ENCODE measurements around the gene RIPOR2. TPM values are rescaled to one million over a fixed set of nuclear protein-coding genes. Genes with fewer than 3 reads are reported as not detected.

Gene RIPOR2
- total and polyA plus RNA-seq, 2 experiments from 2014 or later, result 9.5 to 22.5 TPM

GRCh38 chr6:24969343-24969860, 33.6 kb upstream of the RIPOR2 start (continued):
- TF ChIP-seq REST (IDR thresholded peaks at IDR 0.05; ENCODE audit: unreplicated experiment) (no peak), ZNF114 (CRISPR knock-in tag; IDR thresholded peaks at IDR 0.05) (no peak), NANOG (IDR thresholded peaks at IDR 0.05; ENCODE audit: borderline replicate concordance) (no peak), POLR2AphosphoS5 (IDR thresholded peaks at IDR 0.05; ENCODE audit: low read depth) (no peak), STAT1 (IDR thresholded peaks at IDR 0.05; ENCODE audit: unreplicated experiment) (no peak), EZH2 (IDR thresholded peaks at IDR 0.05; ENCODE audit: low read depth, unreplicated experiment) (no peak), JUNB (IDR thresholded peaks at IDR 0.05; ENCODE audit: unreplicated experiment) (no peak), CTCF (conservative IDR thresholded peaks at IDR 0.05; ENCODE audit: low read depth in 2 of 2) (no peak), EZH2phosphoT487 (IDR thresholded peaks at IDR 0.05; ENCODE audit: unreplicated experiment) (no peak), ETS1 (IDR thresholded peaks at IDR 0.05) (no peak)

GRCh38 chr6:24968783-24969182, 33.0 kb upstream of the RIPOR2 start:
- Mint-ChIP-seq H3K27ac (no peak overlapping the region), H3K4me1 (peaks cover 22% of the 10 kb centered on the region), H3K9me3 (no peaks in the 10 kb centered on the region), H3K4me3 (no peak overlapping the region), H3K27me3 (ENCODE audit: insufficient read depth, low read depth, poor library complexity) (peaks cover 8% of the 10 kb centered on the region), H3K36me3 (ENCODE audit: low read depth) (no peaks in the 10 kb centered on the region)
- Histone ChIP-seq H3F3A (replicated peaks; ENCODE audit: low read depth) (no peaks in the 10 kb centered on the region), H3K79me2 (replicated peaks; ENCODE audit: insufficient read depth) (no peaks in the 10 kb centered on the region), H3K4me1 (ENCODE audit: insufficient read depth) (peaks cover 12% of the 10 kb centered on the region; the same call in 1 of the 2 replicates), H3K36me3 (ENCODE audit: insufficient read depth) (no peaks in the 10 kb centered on the region), H3K27me3 (ENCODE audit: insufficient read depth) (no peaks in the 10 kb centered on the region), H3K27ac (ENCODE audit: low read depth) (no peak overlapping the region), H3K9me2 (ENCODE audit: insufficient read depth) (peaks cover 17% of the 10 kb centered on the region), H3K4me2 (no peak overlapping the region), H2AFZ (0 out of 2 replicates have a peak overlapping the region, but pooled peaks have one; percentile 67), H3K4me3 (no peak overlapping the region), H4K20me1 (replicated peaks; ENCODE audit: insufficient read depth) (no peaks in the 10 kb centered on the region)
- peak; percentile 50; the same call in 2 of the 3 replicates for ATAC-seq
- no peak for DNase-seq (ENCODE audit: low spot score)
- TF ChIP-seq EZH2phosphoT487 (IDR thresholded peaks at IDR 0.05; ENCODE audit: unreplicated experiment) (no peak), JUNB (IDR thresholded peaks at IDR 0.05; ENCODE audit: unreplicated experiment) (no peak), REST (IDR thresholded peaks at IDR 0.05; ENCODE audit: unreplicated experiment) (no peak), NANOG (IDR thresholded peaks at IDR 0.05; ENCODE audit: borderline replicate concordance) (no peak), EZH2 (IDR thresholded peaks at IDR 0.05; ENCODE audit: low read depth, unreplicated experiment) (no peak), CREB1 (CRISPR knock-in tag; IDR thresholded peaks at IDR 0.05; ENCODE audit: low read depth) (no peak), POLR2AphosphoS5 (IDR thresholded peaks at IDR 0.05; ENCODE audit: low read depth) (no peak), STAT1 (IDR thresholded peaks at IDR 0.05; ENCODE audit: unreplicated experiment) (no peak), ZNF114 (CRISPR knock-in tag; IDR thresholded peaks at IDR 0.05) (no peak), ETS1 (IDR thresholded peaks at IDR 0.05) (no peak)

All from GM23338 (cell line).